GM19099 (cell line): Measurements from ENCODE around the gene GOT1.

Experiments
- POLR2A ChIP-seq: IDR thresholded peaks from 3 replicates; pipeline ENCODE4 v1.6.1; 2011; ENCODE audit warnings: low read depth; ENCODE audit not compliant: insufficient read length; ENCODE audit errors: extremely low read depth

GOT1 gene

GRCh38 chr10:99353182-99353581, 77.2 kb downstream of the GOT1 start:
- no peak for TF ChIP-seq POLR2A

- no peak for TF ChIP-seq POLR2A
Observed at GRCh38 chr10:99347672-99348071, 82.8 kb downstream of the GOT1 start.
